Measurements from ENCODE around the gene PLEKHM3. TPM values are rescaled to one million over a fixed set of nuclear protein-coding genes. Genes with fewer than 3 reads are reported as not detected.

Gene PLEKHM3
- total RNA-seq, 1 experiment from 2014 or later = 2.5 TPM

GRCh38 chr2:207953354-207953753 is 72.0 kb downstream of the PLEKHM3 start:
- no peak overlapping the region for H3K4me3 ChIP-seq (ENCODE audit: low read depth in 2 of 2, low read length in 2 of 2)
- no TSS peak for BruUV-seq (replicated peaks)
- H3K27me3 ChIP-seq (ENCODE audit: control insufficient read depth, insufficient read depth, low read length) = no peaks in the 10 kb centered on the region
- intact Hi-C loops (cut with micrococcal nuclease; ENCODE audit: unreplicated experiment) (no loop called here), in situ Hi-C loops (cut with HindIII; ENCODE audit: low pct_unique_long_range_greater_than_20kb, low sequenced_read_pairs) (no loop called here)
- CTCF ChIA-PET = no interaction called here
- ATAC-seq = no peak
- no peak for TF ChIP-seq POLR2AphosphoS5 (IDR thresholded peaks at IDR 0.05; ENCODE audit: low read depth, low read length)
- no peak for TF ChIP-seq CTCF (IDR thresholded peaks at IDR 0.05)
- no peak for TF ChIP-seq REST (IDR thresholded peaks at IDR 0.05; ENCODE audit: insufficient read depth in 1 of 2, low read depth in 2 of 2, low read length in 1 of 2)
- TF ChIP-seq TCF7L2 (IDR thresholded peaks at IDR 0.05; ENCODE audit: low read depth, low read length) = no peak
- H3K36me3 ChIP-seq (ENCODE audit: control insufficient read depth, insufficient read depth, low read length) = no peaks in the 10 kb centered on the region
- no peaks in the 10 kb centered on the region for H3K9me3 ChIP-seq (ENCODE audit: control insufficient read depth, insufficient read depth, low read depth, low read length)
- DNase-seq (ENCODE audit: low read depth, low spot score) = no peak
- POLR2A ChIA-PET = no interaction called here
- no peaks in the 10 kb centered on the region for H3K4me1 ChIP-seq (ENCODE audit: control insufficient read depth, insufficient read depth, low read length)
- no peak overlapping the region for H3K27ac ChIP-seq (ENCODE audit: low read length)

GRCh38 chr2:207952564-207953345 is 72.6 kb downstream of the PLEKHM3 start:
- no peak overlapping the region for H3K4me3 ChIP-seq (ENCODE audit: low read depth in 2 of 2, low read length in 2 of 2)
- no peaks in the 10 kb centered on the region for H3K9me3 ChIP-seq (ENCODE audit: control insufficient read depth, insufficient read depth, low read depth, low read length)
- no peaks in the 10 kb centered on the region for H3K4me1 ChIP-seq (ENCODE audit: control insufficient read depth, insufficient read depth, low read length)
- no peaks in the 10 kb centered on the region for H3K27me3 ChIP-seq (ENCODE audit: control insufficient read depth, insufficient read depth, low read length)
- CTCF ChIA-PET = no interaction called here
- DNase-seq (ENCODE audit: low read depth, low spot score) = no peak
- no peak for ATAC-seq
- TF ChIP-seq REST (IDR thresholded peaks at IDR 0.05; ENCODE audit: insufficient read depth in 1 of 2, low read depth in 2 of 2, low read length in 1 of 2) (no peak), POLR2AphosphoS5 (IDR thresholded peaks at IDR 0.05; ENCODE audit: low read depth, low read length) (no peak), CTCF (IDR thresholded peaks at IDR 0.05) (no peak), TCF7L2 (IDR thresholded peaks at IDR 0.05; ENCODE audit: low read depth, low read length) (no peak), SIN3A (IDR thresholded peaks at IDR 0.05; ENCODE audit: borderline replicate concordance, insufficient read depth, low read depth, low read length) (no peak)
- in situ Hi-C loops (cut with HindIII; ENCODE audit: low pct_unique_long_range_greater_than_20kb, low sequenced_read_pairs) (no loop called here), intact Hi-C loops (cut with micrococcal nuclease; ENCODE audit: unreplicated experiment) (no loop called here)
- BruUV-seq (replicated peaks) = no TSS peak
- H3K36me3 ChIP-seq (ENCODE audit: control insufficient read depth, insufficient read depth, low read length) = no peaks in the 10 kb centered on the region
- POLR2A ChIA-PET = no interaction called here
- H3K27ac ChIP-seq (ENCODE audit: low read length) = no peak overlapping the region

Measured in Panc1 (cell line).